SK-N-SH treated with all-trans-retinoic acid at 6 μM for 48 hours (cell line): ENCODE results near the gene CLEC1A.

ENCODE experiments used
- ARNTL ChIP-seq: fragments of 450-650 bp; formaldehyde crosslinking; IDR thresholded peaks from 2 replicates; pipeline ENCODE4 v1.5.0; 2020; ENCODE audit warnings: low read depth, mild to moderate bottlenecking, moderate library complexity, borderline replicate concordance
- ESRRG ChIP-seq: fragments of 250-450 bp; sonication (Bioruptor Pico); IDR thresholded peaks from 2 replicates; pipeline ENCODE4 v1.6.1; 2021; ENCODE audit warnings: mild to moderate bottlenecking
- ISL1 ChIP-seq: fragments of 250-450 bp; sonication (Bioruptor Pico); IDR thresholded peaks from 2 replicates; pipeline ENCODE4 v2.1.2; 2022; ENCODE audit warnings: mild to moderate bottlenecking, moderate library complexity
- OSR1 ChIP-seq: fragments of 250-450 bp; sonication (Bioruptor Pico); IDR thresholded peaks from 2 replicates; pipeline ENCODE4 v1.8.0; 2022; ENCODE audit warnings: moderate library complexity, mild to moderate bottlenecking, inconsistent platforms
- PATZ1 ChIP-seq: fragments of 250-450 bp; sonication (Bioruptor Pico); IDR thresholded peaks from 2 replicates; pipeline ENCODE4 v1.8.0; 2020; ENCODE audit warnings: mild to moderate bottlenecking, moderate library complexity, borderline replicate concordance
- RARB ChIP-seq: fragments of 250-450 bp; sonication (Bioruptor Pico); IDR thresholded peaks from 2 replicates; pipeline ENCODE4 v1.8.0; 2021; ENCODE audit warnings: mild to moderate bottlenecking, moderate library complexity
- TCF4 ChIP-seq: fragments of 250-450 bp; sonication (Bioruptor Pico); IDR thresholded peaks from 2 replicates; pipeline ENCODE4 v1.8.0; 2021; ENCODE audit warnings: mild to moderate bottlenecking, moderate library complexity, borderline replicate concordance
- TOX ChIP-seq: fragments of 250-450 bp; sonication (Bioruptor Pico); IDR thresholded peaks from 2 replicates; pipeline ENCODE4 v1.8.0; 2021; ENCODE audit warnings: mild to moderate bottlenecking, moderate library complexity, borderline replicate concordance
- TSHZ2 ChIP-seq: fragments of 250-450 bp; sonication (Bioruptor Pico); IDR thresholded peaks from 2 replicates; pipeline ENCODE4 v1.5.0; 2020; ENCODE audit warnings: mild to moderate bottlenecking, moderate library complexity
- ZFP30 ChIP-seq: fragments of 450-650 bp; formaldehyde crosslinking; IDR thresholded peaks from 2 replicates; pipeline ENCODE4 v1.5.0; 2022; ENCODE audit warnings: mild to moderate bottlenecking, moderate library complexity
- ZNF565 ChIP-seq: fragments of 450-650 bp; formaldehyde crosslinking; conservative IDR thresholded peaks from 2 replicates; pipeline ENCODE4 v1.5.0; 2020; ENCODE audit warnings: low read depth, mild to moderate bottlenecking, moderate library complexity
- ZNF70 ChIP-seq: fragments of 450-650 bp; formaldehyde crosslinking; IDR thresholded peaks from 2 replicates; pipeline ENCODE4 v1.5.0; 2020; ENCODE audit warnings: mild to moderate bottlenecking, moderate library complexity

GRCh38 chr12:10147714-10148403 is 49.1 kb upstream of the CLEC1A start:
- TF ChIP-seq ZFP30 (CRISPR knock-in tag): no peak
- no peak for TF ChIP-seq PATZ1 (CRISPR knock-in tag)
- TF ChIP-seq OSR1: no peak
- no peak for TF ChIP-seq RARB (CRISPR knock-in tag)
- TF ChIP-seq TSHZ2: no peak
- TF ChIP-seq TOX (CRISPR knock-in tag): no peak
- TF ChIP-seq ISL1: no peak
- TF ChIP-seq ARNTL: no peak
- TF ChIP-seq ESRRG (CRISPR knock-in tag): no peak
- TF ChIP-seq ZNF565: no peak
- no peak for TF ChIP-seq TCF4
- no peak for TF ChIP-seq ZNF70 (CRISPR knock-in tag)
